HepG2 (cell line): ENCODE measurements around the gene FIBP. TPM values are rescaled to one million over a fixed set of nuclear protein-coding genes. Genes with fewer than 3 reads are reported as not detected.
A peak's percentile ranks its signal among the peaks of the same experiment; 100 is the strongest.

Source experiments
- ATAC-seq: fragments of 200-7000 bp; cut with Tn5 transposase; 3 replicates; pipeline ENCODE4 v1.9.1; 2020; ENCODE audit warnings: mild to moderate bottlenecking, moderate library complexity
- BruUV-seq: library from RNA; stranded (reverse); fragments of 400-500 nt; replicated peaks from 2 replicates; lab custom pipeline; 2021; lab: Mats Ljungman, UMichigan
- CTCF ChIA-PET: fragments of 300-600 bp; formaldehyde crosslinking; extraction: SDS; loops from one replicate; lab custom pipeline; 2021; ENCODE audit warnings: low total read pairs, inconsistent platforms, low intra/inter-chr PET ratio; lab: Yijun Ruan, JAX
- POLR2A ChIA-PET: fragments of 350-600 bp; sonication (Branson Sonifier 250); formaldehyde crosslinking; loops from one replicate; lab custom pipeline; 2020; ENCODE audit warnings: antibody characterized with exemption, inconsistent platforms; lab: Yijun Ruan, JAX
- DNase-seq: peaks from one replicate; pipeline ENCODE4 v3.0.0-alpha.2; 2015; ENCODE audit warnings: low spot score
- FAIRE-seq: peaks from 3 replicates; lab custom pipeline; 2011; peaks lifted over from hg19 to GRCh38; lab: Jason Lieb, UNC
- H2AFZ ChIP-seq: one replicate; pipeline ENCODE4 v1.6.1; 2011; ENCODE audit warnings: low read length, inconsistent platforms
- H3K27ac ChIP-seq: fragments of 300-600 bp; 3 replicates; pipeline ENCODE4 v1.8.0; 2011; ENCODE audit warnings: mixed run types, mild to moderate bottlenecking, mixed read lengths, low read length, inconsistent platforms; ENCODE audit not compliant: insufficient read depth; ENCODE audit errors: extremely low read length
- H3K27me3 ChIP-seq, 2 experiments: fragments of 200-600 bp in 1 of 2; 2 replicates in 1 of 2; 3 replicates in 1 of 2; pipeline versions ENCODE4 v1.6.0 to v1.8.0; 2011; ENCODE audit warnings: low read length in 2 of 2, mild to moderate bottlenecking in 2 of 2, moderate library complexity in 2 of 2, inconsistent platforms in 1 of 2; ENCODE audit not compliant: insufficient read depth in 2 of 2, control insufficient read depth in 1 of 2
- H3K36me3 ChIP-seq, 2 experiments: fragments of 200-600 bp in 1 of 2; replicated peaks in 1 of 2; 2 replicates in 1 of 2; 3 replicates in 1 of 2; pipeline versions ENCODE4 v1.5.1 to v1.8.0; 2011; ENCODE audit warnings: low read length in 2 of 2, inconsistent platforms in 1 of 2; ENCODE audit not compliant: insufficient read depth in 2 of 2, control insufficient read depth in 1 of 2
- H3K4me1 ChIP-seq: 2 replicates; pipeline ENCODE4 v1.5.1; 2012; ENCODE audit warnings: low read length, inconsistent platforms; ENCODE audit not compliant: insufficient read depth
- H3K4me2 ChIP-seq: 2 replicates; pipeline ENCODE4 v1.6.0; 2011; ENCODE audit warnings: low read depth, low read length, inconsistent platforms
- H3K4me3 ChIP-seq, 3 experiments: fragments of 200-600 bp in 1 of 3; sonication (generic), shearing (Covaris generic) in 1 of 3; replicated peaks in 1 of 3; 2 replicates each; pipeline ENCODE4 v1.5.1; 2011 to 2016; ENCODE audit warnings: low read length in 3 of 3, inconsistent platforms in 2 of 3, low read depth in 2 of 3, mild to moderate bottlenecking in 2 of 3, control low read depth in 1 of 3, mixed read lengths in 1 of 3; ENCODE audit not compliant: insufficient read depth in 1 of 3
- H3K79me2 ChIP-seq: one replicate; pipeline ENCODE4 v1.6.1; 2011; ENCODE audit warnings: low read length, inconsistent platforms; ENCODE audit not compliant: insufficient read depth
- H3K9ac ChIP-seq: 2 replicates; pipeline ENCODE4 v1.6.0; 2011; ENCODE audit warnings: mild to moderate bottlenecking, low read depth, low read length, inconsistent platforms; ENCODE audit not compliant: insufficient read depth
- H3K9me3 ChIP-seq: 2 replicates; pipeline ENCODE4 v1.5.1; 2012; ENCODE audit warnings: mild to moderate bottlenecking, low read length
- H4K20me1 ChIP-seq: 2 replicates; pipeline ENCODE4 v1.6.0; 2011; ENCODE audit warnings: inconsistent platforms, mild to moderate bottlenecking, low read length, moderate library complexity; ENCODE audit not compliant: insufficient read depth
- HNRNPL ChIP-seq: fragments of 200-400 bp; formaldehyde crosslinking; IDR thresholded peaks from 2 replicates; pipeline ENCODE4 v1.6.1; 2017; ENCODE audit warnings: mild to moderate bottlenecking, low read depth, low read length
- KDM4B ChIP-seq: sonication (generic); formaldehyde crosslinking; IDR thresholded peaks from 2 replicates; pipeline ENCODE4 v1.4.0; 2020; ENCODE audit warnings: missing genetic modification reagents
- SIN3B ChIP-seq: fragments of 150-350 bp; IDR thresholded peaks from 2 replicates; pipeline ENCODE4 v1.6.1; 2014; ENCODE audit warnings: low read length
- SP4 ChIP-seq: sonication (generic); formaldehyde crosslinking; IDR thresholded peaks from 2 replicates; pipeline ENCODE4 v1.8.1; 2023; ENCODE audit warnings: mild to moderate bottlenecking, missing genetic modification reagents
- U2AF2 ChIP-seq: fragments of 200-400 bp; formaldehyde crosslinking; IDR thresholded peaks from 2 replicates; pipeline ENCODE4 v1.6.1; 2017; ENCODE audit warnings: low read depth, mild to moderate bottlenecking, low read length
- ZNF644 ChIP-seq: IDR thresholded peaks from 2 replicates; pipeline ENCODE4 v1.6.1; 2016; ENCODE audit warnings: low read depth
- ZNF678 ChIP-seq: sonication (generic); formaldehyde crosslinking; IDR thresholded peaks from 2 replicates; pipeline ENCODE4 v1.4.0; 2020; ENCODE audit warnings: mild to moderate bottlenecking, missing genetic modification reagents
- ZSCAN31 ChIP-seq: sonication (generic); formaldehyde crosslinking; IDR thresholded peaks from 2 replicates; pipeline ENCODE4 v1.5.0; 2020; ENCODE audit warnings: low read depth, mild to moderate bottlenecking, missing genetic modification reagents
- WGBS: methylation state at CpG from one replicate; pipeline ENCODE4 v1.1.6; 2017; ENCODE audit warnings: low lambda C conversion rate; 5-methylcytosine and 5-hydroxymethylcytosine counted together
- in situ Hi-C: cut with HindIII; loops from 2 replicates; pipeline ENCODE4 v1.10.0; 2017; ENCODE audit warnings: low pct_unique_long_range_greater_than_20kb; ENCODE audit not compliant: extremely low pct_ligation_motif_present
- intact Hi-C: fragments of 100-400 bp; cut with micrococcal nuclease; formaldehyde crosslinking; loops from one replicate; pipeline ENCODE4 v1.10.0; 2022; ENCODE audit not compliant: unreplicated experiment
- polyA plus RNA-seq, 8 experiments: library from polyadenylated mRNA; depleted of rRNA in 3 of 8; stranded (reverse) in 7 of 8; unstranded in 1 of 8; fragments of >200 nt; fragmentation: Illumina TruSeq in 4 of 8; extraction: Trizol in 4 of 8; gene quantifications; 2 replicates each; pipeline versions ENCODE4 v1.2.1 to v1.2.3, GENCODE V29; 2011 to 2016; ENCODE audit warnings: low read depth in 4 of 8, missing spikeins in 1 of 8, mixed read lengths in 1 of 8; ENCODE audit not compliant: insufficient read depth in 1 of 8
- total RNA-seq, 5 experiments: library from RNA; depleted of rRNA; stranded (reverse); fragments of >200 nt; fragmentation: Illumina TruSeq; extraction: Trizol; gene quantifications; 2 replicates each; pipeline ENCODE4 v1.2.3, GENCODE V29; 2016; ENCODE audit warnings: low read depth in 1 of 5
- TF ChIP-seq, protein P1 (sequence below): sonication (generic); formaldehyde crosslinking; IDR thresholded peaks from 2 replicates; pipeline ENCODE4 v1.9.0; 2022; ENCODE audit warnings: missing genetic modification reagents, mild to moderate bottlenecking, borderline replicate concordance
- TF ChIP-seq, protein P2 (sequence below): fragments of 450-650 bp; IDR thresholded peaks from 2 replicates; pipeline ENCODE4 v1.6.1; 2017
- TF ChIP-seq, protein P3 (sequence below): sonication (generic); formaldehyde crosslinking; IDR thresholded peaks from 2 replicates; pipeline ENCODE4 v1.5.1; 2020; ENCODE audit warnings: mild to moderate bottlenecking, moderate library complexity, missing genetic modification reagents
- TF ChIP-seq, protein P4 (sequence below): IDR thresholded peaks from 2 replicates; pipeline ENCODE4 v1.6.1; 2016; ENCODE audit warnings: missing compliant biosample characterization, missing genetic modification reagents, borderline replicate concordance
- TF ChIP-seq, protein P5 (sequence below): sonication (generic); formaldehyde crosslinking; IDR thresholded peaks from 2 replicates; pipeline ENCODE4 v1.5.1; 2020; ENCODE audit warnings: mild to moderate bottlenecking, missing genetic modification reagents, moderate library complexity
- TF ChIP-seq, protein P6 (sequence below): IDR thresholded peaks from 2 replicates; pipeline ENCODE4 v1.6.1; 2012; ENCODE audit warnings: inconsistent platforms

The FIBP gene
- total and polyA plus RNA-seq, 2 of the 13 experiments (the other 11 are each of a cell fraction or from before 2014, with no cell fraction given): 42.9 to 62.1 TPM

DNA sequence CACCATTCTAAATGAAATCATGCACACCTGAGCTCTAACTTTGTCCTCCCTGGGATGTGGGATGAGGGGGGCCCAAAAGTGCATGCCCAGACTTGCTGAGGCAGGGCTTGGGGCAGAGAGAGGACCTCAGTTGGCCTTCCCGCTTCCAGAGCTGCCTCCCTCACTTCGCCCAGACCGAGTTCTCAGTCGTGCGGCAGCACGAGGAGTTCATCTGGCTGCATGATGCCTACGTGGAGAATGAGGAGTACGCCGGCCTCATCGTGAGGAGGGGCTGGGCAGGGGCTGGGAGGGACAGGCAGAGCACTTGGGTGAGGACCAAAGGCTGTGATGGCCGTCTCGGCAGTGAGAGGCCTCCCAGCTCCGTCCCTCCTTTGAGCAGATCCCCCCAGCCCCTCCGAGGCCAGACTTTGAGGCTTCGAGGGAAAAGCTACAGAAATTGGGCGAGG lies 38.5 kb downstream of the FIBP start:
- no peaks in the 10 kb centered on the region for H3K79me2 ChIP-seq
- no TSS peak for BruUV-seq
- H3K36me3 ChIP-seq: peaks cover 4 to 18% of the 10 kb centered on the region in 2 experiments
- in situ Hi-C loops (loop anchor here (10.0 kb wide), 1 partner anchor 295 kb away; the partner anchor contains the start of gene LTBP3), intact Hi-C loops (no loop called here)
- no peak overlapping the region for H3K27ac ChIP-seq
- FAIRE-seq: no peak
- no peaks in the 10 kb centered on the region for H3K27me3 ChIP-seq
- ChIA-PET POLR2A (interaction anchor here (1.3 to 4.1 kb wide), 4 partner anchors 8 to 129 kb away, joined by 3 to 21 read pairs (median 14); partner anchors contain the start of genes CFL1, MUS81 and RNASEH2C), CTCF (no interaction called here)
- peak; percentile 21 for ATAC-seq
- 22% methylated on average over 12 of the region's 16 CpGs for WGBS
- H3K9me3 ChIP-seq: 0 out of 2 replicates have a peak, but pooled peaks cover 4% of the 10 kb centered on the region
- no peak for DNase-seq
- H3K4me3 ChIP-seq: peak overlapping the region in 1 of 3 experiments; percentile 51; a peak in 1 of 6 replicates
- H4K20me1 ChIP-seq: peaks cover 21% of the 10 kb centered on the region
- peak overlapping the region; percentile 60 for H3K4me2 ChIP-seq
- peaks cover 61% of the 10 kb centered on the region for H3K4me1 ChIP-seq
- no peak overlapping the region for H2AFZ ChIP-seq
- 0 out of 2 replicates have a peak overlapping the region, but pooled peaks have one; percentile 17 for H3K9ac ChIP-seq
- TF ChIP-seq, protein P1, sequence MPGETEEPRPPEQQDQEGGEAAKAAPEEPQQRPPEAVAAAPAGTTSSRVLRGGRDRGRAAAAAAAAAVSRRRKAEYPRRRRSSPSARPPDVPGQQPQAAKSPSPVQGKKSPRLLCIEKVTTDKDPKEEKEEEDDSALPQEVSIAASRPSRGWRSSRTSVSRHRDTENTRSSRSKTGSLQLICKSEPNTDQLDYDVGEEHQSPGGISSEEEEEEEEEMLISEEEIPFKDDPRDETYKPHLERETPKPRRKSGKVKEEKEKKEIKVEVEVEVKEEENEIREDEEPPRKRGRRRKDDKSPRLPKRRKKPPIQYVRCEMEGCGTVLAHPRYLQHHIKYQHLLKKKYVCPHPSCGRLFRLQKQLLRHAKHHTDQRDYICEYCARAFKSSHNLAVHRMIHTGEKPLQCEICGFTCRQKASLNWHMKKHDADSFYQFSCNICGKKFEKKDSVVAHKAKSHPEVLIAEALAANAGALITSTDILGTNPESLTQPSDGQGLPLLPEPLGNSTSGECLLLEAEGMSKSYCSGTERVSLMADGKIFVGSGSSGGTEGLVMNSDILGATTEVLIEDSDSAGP (CRISPR knock-in tag): peak; percentile 44; the same call in 1 of the 2 replicates
- TF ChIP-seq KDM4B (no peak), ZNF678 (CRISPR knock-in tag) (no peak), SIN3B (no peak), ZNF644 (CRISPR knock-in tag) (no peak), HNRNPL (peak; percentile 4; the same call in 1 of the 2 replicates), ZSCAN31 (CRISPR knock-in tag) (no peak), SP4 (peak; percentile 37; the same call in 1 of the 2 replicates), U2AF2 (no peak)
- TF ChIP-seq, protein P2, sequence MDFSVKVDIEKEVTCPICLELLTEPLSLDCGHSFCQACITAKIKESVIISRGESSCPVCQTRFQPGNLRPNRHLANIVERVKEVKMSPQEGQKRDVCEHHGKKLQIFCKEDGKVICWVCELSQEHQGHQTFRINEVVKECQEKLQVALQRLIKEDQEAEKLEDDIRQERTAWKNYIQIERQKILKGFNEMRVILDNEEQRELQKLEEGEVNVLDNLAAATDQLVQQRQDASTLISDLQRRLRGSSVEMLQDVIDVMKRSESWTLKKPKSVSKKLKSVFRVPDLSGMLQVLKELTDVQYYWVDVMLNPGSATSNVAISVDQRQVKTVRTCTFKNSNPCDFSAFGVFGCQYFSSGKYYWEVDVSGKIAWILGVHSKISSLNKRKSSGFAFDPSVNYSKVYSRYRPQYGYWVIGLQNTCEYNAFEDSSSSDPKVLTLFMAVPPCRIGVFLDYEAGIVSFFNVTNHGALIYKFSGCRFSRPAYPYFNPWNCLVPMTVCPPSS: no peak
- TF ChIP-seq, protein P3, sequence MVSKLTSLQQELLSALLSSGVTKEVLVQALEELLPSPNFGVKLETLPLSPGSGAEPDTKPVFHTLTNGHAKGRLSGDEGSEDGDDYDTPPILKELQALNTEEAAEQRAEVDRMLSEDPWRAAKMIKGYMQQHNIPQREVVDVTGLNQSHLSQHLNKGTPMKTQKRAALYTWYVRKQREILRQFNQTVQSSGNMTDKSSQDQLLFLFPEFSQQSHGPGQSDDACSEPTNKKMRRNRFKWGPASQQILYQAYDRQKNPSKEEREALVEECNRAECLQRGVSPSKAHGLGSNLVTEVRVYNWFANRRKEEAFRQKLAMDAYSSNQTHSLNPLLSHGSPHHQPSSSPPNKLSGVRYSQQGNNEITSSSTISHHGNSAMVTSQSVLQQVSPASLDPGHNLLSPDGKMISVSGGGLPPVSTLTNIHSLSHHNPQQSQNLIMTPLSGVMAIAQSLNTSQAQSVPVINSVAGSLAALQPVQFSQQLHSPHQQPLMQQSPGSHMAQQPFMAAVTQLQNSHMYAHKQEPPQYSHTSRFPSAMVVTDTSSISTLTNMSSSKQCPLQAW (CRISPR knock-in tag): 0 out of 2 replicates have a peak, but pooled peaks have one; percentile 19
- TF ChIP-seq, protein P4, sequence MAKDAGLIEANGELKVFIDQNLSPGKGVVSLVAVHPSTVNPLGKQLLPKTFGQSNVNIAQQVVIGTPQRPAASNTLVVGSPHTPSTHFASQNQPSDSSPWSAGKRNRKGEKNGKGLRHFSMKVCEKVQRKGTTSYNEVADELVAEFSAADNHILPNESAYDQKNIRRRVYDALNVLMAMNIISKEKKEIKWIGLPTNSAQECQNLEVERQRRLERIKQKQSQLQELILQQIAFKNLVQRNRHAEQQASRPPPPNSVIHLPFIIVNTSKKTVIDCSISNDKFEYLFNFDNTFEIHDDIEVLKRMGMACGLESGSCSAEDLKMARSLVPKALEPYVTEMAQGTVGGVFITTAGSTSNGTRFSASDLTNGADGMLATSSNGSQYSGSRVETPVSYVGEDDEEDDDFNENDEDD (CRISPR knock-in tag): peak; percentile 43; the same call in 1 of the 2 replicates
- TF ChIP-seq, protein P5, sequence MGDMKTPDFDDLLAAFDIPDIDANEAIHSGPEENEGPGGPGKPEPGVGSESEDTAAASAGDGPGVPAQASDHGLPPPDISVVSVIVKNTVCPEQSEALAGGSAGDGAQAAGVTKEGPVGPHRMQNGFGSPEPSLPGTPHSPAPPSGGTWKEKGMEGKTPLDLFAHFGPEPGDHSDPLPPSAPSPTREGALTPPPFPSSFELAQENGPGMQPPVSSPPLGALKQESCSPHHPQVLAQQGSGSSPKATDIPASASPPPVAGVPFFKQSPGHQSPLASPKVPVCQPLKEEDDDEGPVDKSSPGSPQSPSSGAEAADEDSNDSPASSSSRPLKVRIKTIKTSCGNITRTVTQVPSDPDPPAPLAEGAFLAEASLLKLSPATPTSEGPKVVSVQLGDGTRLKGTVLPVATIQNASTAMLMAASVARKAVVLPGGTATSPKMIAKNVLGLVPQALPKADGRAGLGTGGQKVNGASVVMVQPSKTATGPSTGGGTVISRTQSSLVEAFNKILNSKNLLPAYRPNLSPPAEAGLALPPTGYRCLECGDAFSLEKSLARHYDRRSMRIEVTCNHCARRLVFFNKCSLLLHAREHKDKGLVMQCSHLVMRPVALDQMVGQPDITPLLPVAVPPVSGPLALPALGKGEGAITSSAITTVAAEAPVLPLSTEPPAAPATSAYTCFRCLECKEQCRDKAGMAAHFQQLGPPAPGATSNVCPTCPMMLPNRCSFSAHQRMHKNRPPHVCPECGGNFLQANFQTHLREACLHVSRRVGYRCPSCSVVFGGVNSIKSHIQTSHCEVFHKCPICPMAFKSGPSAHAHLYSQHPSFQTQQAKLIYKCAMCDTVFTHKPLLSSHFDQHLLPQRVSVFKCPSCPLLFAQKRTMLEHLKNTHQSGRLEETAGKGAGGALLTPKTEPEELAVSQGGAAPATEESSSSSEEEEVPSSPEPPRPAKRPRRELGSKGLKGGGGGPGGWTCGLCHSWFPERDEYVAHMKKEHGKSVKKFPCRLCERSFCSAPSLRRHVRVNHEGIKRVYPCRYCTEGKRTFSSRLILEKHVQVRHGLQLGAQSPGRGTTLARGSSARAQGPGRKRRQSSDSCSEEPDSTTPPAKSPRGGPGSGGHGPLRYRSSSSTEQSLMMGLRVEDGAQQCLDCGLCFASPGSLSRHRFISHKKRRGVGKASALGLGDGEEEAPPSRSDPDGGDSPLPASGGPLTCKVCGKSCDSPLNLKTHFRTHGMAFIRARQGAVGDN (CRISPR knock-in tag): peak; percentile 95
- TF ChIP-seq, protein P6, sequence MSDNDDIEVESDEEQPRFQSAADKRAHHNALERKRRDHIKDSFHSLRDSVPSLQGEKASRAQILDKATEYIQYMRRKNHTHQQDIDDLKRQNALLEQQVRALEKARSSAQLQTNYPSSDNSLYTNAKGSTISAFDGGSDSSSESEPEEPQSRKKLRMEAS: peak; percentile 83
